Coronary artery (tissue), 2 donors: ENCODE data around the gene TSFM.

Experiments used
- DNase-seq: peaks from one replicate; pipeline ENCODE4 v3.0.0-alpha.2; 2017; ENCODE audit warnings: low spot score
- H3K27ac ChIP-seq, 2 donors: fragments of 200-600 bp; sonication (generic); one replicate each; pipeline ENCODE4 v1.5.1; 2016 to 2019
- H3K4me3 ChIP-seq: fragments of 200-600 bp; sonication (generic); 2 replicates; pipeline ENCODE4 v1.5.1; 2016; ENCODE audit warnings: mild to moderate bottlenecking, moderate library complexity
- TF ChIP-seq, protein P1 (sequence below): fragments of 200-600 bp; sonication (generic); IDR thresholded peaks from one replicate; pipeline ENCODE4 v1.5.1; 2019; ENCODE audit warnings: antibody characterized with exemption

TSFM gene

DNA sequence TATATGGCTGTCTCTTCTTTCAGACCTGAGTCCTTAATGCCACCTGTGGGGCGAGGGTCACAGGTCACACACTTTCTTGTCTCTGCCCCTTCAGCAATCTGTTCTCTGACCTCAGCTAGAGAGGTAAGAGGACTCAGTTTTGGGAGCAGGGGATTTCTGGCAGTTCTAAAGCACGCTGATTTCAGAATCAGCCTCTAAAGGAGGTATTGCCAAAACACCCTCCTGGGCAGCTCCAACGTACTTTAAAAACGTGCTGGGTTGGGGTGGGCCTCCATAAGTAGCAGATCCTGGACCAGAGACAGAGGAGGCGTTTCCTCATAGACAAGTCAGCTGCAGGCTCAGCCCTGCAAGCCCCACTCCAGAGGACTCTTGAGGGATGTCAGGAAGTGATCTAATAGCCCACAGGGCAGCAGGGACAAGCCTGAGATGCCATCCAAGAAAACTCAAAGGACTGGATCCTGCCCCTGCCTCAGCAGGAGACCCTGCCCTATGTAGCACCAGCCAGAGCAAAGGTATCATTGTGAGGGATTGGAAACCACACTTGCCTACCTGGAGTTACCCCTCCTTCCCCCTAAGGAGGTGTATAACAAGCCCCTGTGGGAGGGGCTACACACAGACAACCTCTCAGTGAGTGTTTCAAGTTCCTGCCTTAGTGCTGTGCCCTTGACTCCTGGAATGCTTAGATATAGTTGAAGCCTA, 55.4 kb downstream of the TSFM start:
- Histone ChIP-seq H3K4me3 (peak overlapping the region; percentile 97), H3K27ac (peak overlapping the region; percentile 65 to 100)
- TF ChIP-seq, protein P1, sequence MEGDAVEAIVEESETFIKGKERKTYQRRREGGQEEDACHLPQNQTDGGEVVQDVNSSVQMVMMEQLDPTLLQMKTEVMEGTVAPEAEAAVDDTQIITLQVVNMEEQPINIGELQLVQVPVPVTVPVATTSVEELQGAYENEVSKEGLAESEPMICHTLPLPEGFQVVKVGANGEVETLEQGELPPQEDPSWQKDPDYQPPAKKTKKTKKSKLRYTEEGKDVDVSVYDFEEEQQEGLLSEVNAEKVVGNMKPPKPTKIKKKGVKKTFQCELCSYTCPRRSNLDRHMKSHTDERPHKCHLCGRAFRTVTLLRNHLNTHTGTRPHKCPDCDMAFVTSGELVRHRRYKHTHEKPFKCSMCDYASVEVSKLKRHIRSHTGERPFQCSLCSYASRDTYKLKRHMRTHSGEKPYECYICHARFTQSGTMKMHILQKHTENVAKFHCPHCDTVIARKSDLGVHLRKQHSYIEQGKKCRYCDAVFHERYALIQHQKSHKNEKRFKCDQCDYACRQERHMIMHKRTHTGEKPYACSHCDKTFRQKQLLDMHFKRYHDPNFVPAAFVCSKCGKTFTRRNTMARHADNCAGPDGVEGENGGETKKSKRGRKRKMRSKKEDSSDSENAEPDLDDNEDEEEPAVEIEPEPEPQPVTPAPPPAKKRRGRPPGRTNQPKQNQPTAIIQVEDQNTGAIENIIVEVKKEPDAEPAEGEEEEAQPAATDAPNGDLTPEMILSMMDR = no peak
- DNase-seq = no peak

DNA sequence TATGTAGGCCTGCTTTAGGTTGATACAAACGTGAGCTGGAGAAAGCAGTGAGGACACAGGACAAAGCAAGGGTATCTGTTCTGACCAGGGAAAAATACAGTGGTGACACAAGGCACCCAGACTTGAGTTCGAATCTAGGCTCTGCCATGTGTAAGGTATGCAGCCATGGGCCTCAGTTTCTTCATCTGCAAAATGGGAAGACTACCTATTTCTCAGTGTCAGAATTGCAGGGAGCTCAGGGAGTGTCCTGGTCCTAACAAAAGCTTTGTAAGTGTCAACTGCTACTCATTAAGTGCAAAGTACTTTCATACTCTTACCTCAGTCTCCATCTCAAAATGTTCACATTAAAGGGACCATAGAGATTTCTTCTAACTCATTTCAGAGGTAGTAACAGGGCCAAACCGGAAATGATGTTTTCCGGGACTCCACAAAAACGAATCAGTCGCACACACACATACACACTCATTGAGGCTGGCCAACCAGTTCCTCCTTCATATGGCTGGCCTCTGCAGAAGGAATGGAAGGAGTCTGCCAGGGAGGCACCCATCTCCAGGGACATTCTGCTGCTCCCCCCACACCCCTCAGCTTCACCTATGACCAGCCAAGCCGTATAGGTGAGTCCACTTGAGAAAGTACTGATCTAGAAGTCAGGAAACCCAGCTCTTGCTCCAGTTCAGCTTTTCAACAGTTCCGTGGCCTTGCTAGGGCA, 56.2 kb downstream of the TSFM start:
- Histone ChIP-seq H3K4me3 (peak overlapping the region; percentile 97), H3K27ac (peak overlapping the region; percentile 65 to 100)
- DNase-seq = no peak
- TF ChIP-seq, protein P1 = no peak

DNA sequence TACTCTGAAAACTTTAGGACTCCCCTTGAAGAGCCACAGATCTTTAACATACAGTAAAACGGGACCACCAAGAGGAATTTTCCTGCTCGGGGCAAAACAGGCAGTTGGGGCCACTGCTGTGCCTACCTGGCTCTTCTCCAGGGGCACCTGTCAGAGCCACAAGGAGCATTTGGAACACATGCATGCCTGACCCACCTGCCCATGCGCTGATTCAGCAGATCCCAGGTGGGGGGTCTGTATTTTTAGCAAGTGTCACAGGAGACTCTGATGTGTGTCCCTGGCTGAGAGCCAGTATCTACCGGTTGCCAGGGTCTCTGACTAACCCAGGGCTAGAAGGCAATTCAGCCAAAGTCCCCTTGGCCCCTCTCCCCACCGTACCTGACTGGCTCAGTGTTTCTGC, 57.4 kb downstream of the TSFM start:
- TF ChIP-seq, protein P1 = no peak
- peak overlapping the region; percentile 65 to 100 for H3K27ac ChIP-seq
- peak overlapping the region; percentile 97 for H3K4me3 ChIP-seq
- DNase-seq = no peak

DNA sequence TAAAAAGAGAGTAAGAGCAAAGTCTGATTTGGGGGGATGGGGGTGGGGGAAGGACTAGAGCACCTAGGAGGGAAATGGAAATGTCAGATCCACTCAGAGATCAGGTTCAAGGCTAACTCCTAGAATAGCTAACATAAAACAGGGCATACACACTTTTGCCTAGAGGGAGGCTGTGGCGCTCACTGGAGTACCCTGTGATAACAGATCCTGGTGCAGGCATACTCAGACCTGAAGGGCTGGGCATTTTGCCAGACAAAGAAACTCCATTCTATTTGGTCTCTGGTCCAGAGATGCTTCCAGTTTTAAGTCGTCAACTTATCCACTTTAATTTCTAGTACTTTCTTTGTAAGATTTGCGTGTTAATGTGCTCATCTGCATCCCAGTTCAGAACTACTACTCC, 58.1 kb downstream of the TSFM start:
- Histone ChIP-seq H3K27ac (peak overlapping the region; percentile 65 to 100), H3K4me3 (peak overlapping the region; percentile 97)
- no peak for DNase-seq
- TF ChIP-seq, protein P1 = no peak

DNA sequence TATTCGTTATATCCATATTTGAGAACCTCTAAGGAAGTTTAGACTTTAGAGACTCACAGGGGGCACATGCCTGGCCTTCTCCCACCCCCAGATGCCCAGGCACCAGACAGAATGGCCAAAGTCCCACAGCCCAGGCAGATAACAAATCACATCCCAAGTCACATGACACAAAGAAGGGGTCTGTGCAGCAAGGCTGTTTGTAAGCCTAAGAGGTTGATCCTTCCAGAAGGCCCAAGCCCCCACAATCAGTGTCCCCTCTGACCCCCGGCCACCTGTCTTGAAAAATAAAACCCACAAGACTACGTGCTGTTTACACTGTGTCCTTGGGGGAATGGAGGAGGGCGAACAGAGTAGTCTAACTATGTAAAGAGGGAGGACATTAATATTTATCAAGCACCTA, 58.9 kb downstream of the TSFM start:
- H3K4me3 ChIP-seq = peak overlapping the region; percentile 97
- DNase-seq = no peak
- TF ChIP-seq, protein P1 = no peak
- H3K27ac ChIP-seq = peak overlapping the region; percentile 65 to 100

DNA sequence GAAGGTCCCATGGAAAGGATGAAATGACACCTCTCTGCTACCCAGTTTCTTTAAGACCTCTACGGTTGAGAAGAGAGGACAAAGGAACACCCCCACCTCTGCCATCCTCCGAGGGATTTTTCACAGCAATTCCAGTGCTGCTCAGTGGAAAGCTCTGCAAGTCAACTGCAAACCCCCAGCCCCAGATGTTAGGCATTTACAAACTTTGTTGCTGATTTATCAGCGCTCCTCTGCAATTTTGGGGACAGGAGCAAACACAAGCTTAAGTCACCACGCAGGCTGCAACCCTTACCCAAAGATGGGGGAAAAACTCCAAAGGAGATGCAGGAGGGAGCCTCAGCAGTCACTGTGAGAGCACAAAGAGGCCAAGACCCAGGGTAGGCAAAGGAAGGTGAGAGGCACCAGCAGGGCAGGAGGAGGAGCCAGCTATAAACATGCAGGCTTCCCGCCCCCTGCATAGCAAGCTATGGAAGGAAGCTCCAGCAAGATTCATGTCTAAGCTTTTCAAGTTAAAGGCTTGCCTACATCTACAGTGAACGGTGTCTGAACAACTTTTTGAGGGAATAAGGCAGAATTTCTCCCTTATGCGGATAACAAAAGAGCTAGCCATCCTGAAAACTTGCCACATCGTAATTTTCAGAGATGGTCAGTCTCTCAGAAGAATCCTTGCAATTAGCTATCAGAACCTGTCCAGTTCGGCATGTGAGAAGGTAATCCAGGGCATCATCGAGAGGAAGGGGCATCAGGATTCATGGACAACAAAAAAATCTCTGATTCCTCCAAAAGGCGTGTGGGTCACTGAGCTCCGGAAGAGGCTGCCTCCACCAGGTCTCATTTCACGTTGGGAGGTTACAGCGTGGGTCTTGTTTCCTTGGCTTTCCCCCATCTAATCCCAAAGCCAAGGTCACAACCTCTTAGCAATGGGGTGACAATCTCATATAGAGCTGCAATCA, 60.0 kb downstream of the TSFM start:
- TF ChIP-seq, protein P1 = no peak
- Histone ChIP-seq H3K27ac (peak overlapping the region; percentile 100), H3K4me3 (peak overlapping the region; percentile 97)
- no peak for DNase-seq
